Stimulated activated CD4-positive, alpha-beta T cell treated with anti-CD3 and anti-CD28 coated beads, Interleukin-15, amount 100 ng/mL, for 48 hours (primary cell): ENCODE results near the gene ERC2.

Experiments used
- DNase-seq, 2 donors: peaks; one replicate each; pipeline ENCODE4 v3.0.0-alpha.2; 2020; ENCODE audit warnings: low read depth in 2 of 2

ERC2 gene

DNA sequence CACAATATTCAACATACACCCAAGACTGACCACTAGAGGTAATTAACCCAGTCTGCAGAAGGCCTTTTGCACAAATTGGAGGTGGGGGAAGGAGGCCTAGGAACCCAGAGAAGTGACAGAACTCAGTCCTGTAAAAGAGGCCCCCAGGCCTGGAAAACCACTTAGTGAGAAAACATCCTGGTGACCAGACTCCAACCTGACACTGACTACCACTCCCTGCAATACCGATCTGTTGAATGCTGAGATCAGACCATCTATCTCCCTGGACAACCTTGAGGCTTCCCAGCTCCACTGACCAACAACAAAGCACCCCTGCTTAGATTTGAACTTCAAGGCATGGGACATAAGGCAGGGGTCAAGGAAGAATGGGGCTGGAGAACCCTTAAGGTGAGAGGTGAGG, 719.2 kb downstream of the ERC2 start:
- DNase-seq = no peak

DNA sequence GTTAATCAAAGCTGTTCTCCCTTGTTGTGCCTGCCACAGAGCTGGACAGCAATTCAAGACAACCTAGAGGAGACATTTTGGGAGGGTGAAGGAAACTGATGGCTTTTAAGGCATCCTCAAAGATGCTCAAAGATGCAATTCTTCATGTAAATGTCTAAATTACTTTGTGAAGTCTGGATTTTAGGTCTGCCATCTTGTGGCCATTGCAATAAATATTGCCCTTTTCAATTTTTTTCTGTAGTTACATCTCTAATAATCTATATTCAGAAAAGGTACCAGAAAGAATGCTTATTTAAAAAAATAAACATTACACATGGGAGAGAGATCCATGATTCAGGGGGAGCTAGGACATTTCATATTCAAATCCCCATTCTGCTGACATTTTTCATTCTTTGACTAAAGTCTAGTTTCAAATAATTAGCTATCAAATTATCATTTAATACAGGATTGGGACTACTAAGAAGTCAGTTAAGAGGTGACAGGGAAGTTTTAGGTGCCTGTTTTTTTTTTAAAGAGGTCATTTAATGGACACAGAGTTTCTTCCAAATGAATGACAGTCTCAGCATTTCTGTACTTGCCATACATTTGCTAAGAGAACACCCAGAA, 721.4 kb downstream of the ERC2 start:
- DNase-seq = no peak

GRCh38 chr3:55742832-55743136, 725.5 kb downstream of the ERC2 start:
- DNase-seq = no peak

DNA sequence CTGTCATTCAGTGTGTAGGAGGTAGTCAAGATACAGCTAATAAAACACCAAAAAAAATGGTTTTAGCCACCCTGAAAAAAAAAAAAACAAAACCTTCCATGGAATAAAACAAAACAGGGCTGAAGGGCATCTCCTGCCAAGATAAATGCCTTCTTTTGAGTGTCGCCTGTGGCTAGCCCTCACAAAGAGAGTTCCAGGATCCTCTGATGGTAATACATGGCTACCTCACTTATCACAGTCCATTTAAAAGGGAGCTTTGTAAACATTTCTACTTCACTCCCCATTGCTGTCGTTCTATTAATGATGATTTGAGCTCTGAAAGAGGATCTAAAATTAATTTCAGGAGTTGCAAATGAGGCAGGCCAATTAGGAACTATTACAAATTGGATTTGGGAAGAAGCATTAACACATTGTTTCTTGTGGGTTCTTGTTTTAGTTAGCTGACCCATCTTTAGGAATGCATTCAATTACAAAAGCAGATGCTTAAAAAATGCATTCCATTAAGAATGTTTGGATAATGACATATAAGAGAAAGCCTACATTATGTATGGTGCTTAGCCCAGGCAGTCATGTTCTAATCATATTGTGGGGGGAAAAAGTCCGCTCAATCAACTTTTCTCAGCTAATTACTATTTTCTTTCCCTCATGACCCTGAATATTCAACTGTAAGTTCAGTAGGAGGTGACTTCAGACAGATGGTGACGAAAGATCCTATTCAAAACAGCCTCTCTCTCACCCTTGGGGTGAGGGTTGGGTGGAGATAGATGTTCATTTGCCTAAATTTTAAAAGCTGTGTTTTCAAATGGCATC, 726.0 kb downstream of the ERC2 start:
- DNase-seq = no peak

- DNase-seq = no peak
Observed at GRCh38 chr3:55737186-55737585, 731.1 kb downstream of the ERC2 start.

DNA sequence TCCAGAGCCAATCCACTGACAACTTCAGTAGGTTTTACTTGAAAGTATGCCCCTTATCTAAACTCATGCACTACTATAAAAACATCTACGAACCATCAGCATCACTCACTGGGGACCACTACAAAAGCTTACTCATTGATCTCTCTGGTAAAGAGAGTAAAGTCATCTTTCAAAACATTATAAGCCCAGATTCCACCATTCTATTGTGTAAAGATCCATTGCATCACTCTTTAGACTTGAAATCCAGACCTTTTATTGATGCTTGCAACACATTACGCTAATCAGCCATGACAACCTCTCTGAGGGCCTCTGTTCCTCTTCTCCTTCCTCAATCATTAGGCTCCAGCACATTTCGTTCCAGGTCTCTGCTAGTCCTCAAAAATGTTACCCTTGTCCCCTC, 732.3 kb downstream of the ERC2 start:
- DNase-seq = no peak

DNA sequence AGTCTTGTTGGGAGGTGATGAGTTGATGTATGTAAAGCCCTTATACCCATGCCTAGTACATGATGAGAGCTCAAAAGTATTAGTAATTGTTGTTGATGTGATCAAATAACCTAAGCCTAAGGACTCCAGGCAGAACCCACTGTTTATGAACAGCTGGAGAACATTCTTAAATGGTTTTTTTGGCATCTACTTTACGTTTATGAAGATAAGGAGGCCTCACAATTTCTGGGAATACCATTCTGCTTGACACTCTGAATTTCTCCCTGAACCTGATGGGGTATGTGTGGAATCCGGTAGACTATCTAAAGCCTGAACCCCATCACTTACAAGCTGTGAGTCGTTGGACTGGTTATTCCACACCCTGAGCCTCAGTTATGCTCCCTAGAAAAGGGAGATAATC, 736.5 kb downstream of the ERC2 start:
- DNase-seq = no peak

DNA sequence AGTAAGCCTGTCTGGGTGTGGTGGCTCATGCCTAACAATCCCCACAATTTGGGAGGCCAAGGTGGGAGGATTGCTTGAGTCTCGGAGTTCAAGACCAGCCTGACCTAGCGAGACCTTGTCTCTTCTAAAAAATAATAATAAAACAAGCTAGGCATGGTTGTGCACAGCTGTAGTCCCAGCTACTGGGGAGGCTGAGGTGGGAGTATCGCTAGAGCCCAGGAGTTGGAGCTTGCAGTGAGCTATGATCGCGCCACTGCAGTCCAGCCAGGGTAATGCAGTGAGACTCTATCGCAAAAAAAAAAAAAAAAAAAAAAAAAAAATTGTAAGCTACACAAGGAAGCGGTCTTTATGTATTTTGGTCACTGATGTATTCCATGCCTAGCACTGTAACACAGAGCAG, 738.7 kb downstream of the ERC2 start:
- DNase-seq = no peak

DNA sequence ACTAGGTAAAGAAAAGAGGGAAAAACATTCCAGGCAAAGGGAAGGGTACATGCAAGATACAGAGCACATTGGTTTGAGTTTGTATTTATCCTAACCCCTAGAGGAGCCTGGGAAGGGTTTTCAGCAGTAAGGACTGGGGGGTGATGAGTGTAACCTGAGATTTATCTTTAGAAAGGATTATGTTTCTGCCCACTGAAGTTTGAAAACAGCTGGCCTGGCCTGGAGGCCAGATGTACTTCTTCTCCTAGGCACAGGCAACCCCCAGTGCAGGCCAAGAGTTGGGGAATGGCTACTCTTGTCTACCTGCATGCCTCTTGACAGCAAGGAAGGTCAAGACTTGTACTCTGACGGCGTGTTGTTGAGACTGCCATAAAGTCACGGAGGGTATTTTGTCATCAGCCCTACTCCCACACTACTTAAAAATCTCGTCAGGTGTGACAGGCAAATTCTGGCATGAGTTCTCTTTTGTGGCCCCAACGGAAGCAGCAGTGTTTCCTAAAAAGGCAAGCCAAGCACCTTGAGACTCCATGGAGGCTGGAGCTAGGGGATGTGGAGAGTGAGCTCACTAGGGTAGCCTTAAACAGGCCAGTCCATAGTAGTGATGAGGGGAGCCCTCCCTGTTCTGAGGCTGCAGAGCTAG, 739.7 kb downstream of the ERC2 start:
- no peak for DNase-seq

- no peak for DNase-seq
Observed at GRCh38 chr3:55726501-55726775, 741.8 kb downstream of the ERC2 start.

- DNase-seq = no peak
Observed at GRCh38 chr3:55725681-55726500, 742.4 kb downstream of the ERC2 start.

DNA sequence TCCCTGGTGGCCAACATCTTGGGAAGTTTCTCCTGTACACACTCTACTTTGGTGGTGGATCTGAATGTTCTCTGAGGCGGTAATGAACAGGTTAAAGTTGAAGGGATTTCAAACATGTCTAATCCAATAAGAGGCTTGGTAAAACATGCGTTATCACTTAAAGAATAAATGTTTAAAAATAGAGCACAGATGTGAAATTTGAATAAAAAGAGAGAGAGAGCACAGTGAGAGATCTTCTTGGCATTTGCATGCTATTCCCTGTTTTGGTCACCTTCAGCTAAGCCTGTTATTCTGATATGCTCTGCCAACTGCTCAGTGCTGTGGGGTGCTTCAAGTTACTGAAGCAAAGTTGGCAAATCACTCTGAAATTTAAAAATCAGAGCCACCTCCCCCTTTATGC, 743.4 kb downstream of the ERC2 start:
- no peak for DNase-seq

- no peak for DNase-seq
Observed at GRCh38 chr3:55724407-55724784, 743.9 kb downstream of the ERC2 start.

DNA sequence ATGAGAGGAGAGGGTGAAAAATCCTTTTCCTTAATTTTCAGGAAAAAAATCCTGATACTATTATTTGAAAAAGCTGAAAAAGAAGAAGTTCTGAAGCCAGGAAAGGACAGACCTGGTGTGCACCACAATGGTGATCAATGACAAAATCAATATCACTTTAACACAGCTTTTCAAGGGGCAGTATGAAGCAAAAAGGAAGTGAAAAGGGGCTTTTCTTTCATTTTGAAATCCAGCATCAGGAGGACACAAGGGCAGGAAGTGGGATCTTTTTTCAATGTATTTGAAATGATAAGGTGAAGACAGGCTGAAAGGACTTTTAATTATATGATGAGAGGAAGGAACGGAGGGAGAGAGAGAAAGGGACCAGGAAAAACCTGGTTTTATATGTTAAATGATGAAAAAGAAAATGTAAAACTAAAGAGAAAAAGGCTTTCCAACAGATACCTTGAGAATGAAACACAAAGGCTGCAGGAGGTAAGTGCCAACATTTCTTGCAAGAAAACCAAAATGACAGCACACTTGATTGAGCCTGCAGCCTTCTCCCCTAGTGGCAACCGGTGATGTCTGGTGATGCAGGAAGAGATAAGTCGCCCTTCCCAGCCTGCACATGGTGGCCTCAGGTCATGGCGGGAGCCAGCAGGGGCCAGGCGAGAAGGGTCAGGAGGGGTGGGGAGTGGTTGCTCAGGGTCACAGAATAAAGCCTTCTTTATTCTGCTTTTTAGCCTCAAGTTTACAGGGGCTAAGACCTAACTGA, 744.4 kb downstream of the ERC2 start:
- DNase-seq = no peak

DNA sequence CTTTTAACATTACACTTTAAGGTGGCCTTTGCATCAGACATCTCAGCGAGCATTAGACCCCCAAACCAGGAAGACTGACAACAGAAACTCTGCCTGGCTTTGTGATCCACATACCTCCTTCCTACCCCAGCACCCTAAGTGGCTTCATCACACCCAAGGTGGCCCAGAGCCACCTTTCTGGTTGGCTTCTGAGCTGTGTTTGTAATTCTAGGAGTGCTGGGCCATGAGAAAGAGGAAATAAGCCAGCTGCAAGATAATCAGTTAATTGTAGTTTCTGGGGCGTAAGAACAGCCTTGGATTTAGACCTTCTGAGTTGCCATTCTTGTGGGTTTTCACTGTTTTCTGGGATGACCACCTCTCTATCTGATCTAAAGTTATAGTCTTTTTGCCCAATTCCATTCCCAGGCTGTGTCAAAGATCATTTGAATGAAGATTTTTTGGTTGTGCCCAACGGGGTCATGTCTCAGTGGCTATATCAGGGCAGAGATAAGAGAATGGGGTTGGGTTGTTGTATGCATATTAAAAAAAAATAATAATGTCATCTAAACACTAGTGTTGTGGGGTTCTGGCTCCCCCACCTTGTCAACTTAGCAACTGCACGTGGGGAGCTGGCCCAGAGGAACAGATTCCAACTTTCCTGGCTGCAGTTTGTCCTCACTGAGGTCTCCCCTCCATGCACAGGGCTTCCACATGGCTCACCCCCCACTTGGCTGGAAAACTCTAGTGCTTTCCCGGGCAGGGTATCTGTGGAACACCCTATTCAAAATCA, 746.4 kb downstream of the ERC2 start:
- no peak for DNase-seq

DNA sequence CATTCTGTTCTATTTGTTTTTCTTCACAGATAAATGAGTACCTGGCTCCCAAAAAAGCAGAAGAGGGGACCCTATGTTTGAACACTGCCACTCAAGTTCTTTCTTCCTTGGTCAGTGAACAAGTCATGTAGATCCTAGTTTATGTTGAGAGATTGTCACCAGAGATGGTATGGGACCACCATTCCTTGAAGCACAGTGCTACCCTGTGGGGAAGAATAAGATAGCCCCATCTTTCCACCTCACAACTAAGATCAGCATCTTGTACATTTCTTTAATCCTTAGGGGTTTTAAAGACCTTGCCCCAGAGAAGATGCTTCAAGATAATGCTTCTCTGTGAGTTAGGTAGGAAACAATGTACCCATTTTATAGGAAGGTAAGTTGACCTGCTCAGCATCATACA, 747.7 kb downstream of the ERC2 start:
- DNase-seq = no peak

DNA sequence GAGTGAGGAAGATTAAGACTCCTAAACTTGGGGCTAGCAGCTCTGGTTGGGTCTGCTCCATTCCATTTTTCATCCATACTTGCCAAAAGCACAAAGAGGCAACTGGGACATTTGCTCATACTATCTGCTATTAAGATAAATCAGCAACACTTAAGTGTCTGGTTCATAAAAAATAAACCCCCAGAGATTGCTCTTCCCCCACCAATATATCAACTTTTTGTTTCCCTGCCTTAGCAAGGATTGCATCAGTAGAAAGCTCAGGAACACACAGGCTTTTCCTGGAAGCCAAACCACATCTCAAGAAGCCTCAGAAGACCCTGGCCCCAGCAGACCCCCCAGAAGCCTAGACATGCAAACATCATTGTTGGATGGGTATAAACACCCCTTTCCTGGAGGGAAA, 748.8 kb downstream of the ERC2 start:
- DNase-seq = no peak

DNA sequence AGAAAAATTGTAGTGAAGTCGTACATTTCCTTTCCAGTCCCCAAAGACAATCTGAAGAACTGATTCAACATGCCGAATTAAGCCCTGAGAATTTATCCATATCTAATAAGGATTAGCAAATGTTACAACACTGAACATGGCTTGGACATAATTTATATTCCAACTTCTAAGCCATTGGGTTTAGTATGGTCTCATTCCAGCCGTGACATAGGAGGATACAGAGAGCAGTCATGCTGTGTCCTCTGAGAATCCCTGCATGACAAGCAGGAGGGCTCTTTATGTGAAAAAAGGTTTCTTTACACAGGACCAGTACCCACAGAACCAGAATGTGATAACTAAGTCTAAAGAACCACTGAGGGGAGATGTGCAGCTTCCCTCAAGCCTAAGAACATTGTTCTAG, 749.3 kb downstream of the ERC2 start:
- no peak for DNase-seq

DNA sequence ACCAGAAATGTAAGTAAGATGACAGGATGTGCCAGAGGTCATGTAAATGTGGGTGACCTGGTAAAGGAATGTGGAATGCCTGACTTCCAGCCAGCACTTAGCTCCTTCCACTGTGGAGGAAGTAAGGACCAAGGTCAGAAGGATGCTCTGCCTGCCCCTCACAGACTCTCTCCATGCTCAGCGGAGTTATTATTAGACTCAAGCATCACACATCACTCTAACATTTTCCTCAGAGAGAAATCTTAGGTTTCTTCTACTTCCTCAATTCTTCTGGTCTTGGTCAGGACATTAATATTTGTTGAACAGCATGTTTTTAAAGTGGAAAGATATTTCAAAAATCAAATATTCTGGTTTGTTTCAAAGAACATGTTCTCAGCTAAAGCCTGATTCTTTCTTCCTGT, 749.7 kb downstream of the ERC2 start:
- no peak for DNase-seq

GRCh38 chr3:55718074-55718473, 750.2 kb downstream of the ERC2 start:
- DNase-seq = no peak

GRCh38 chr3:55717481-55717880, 750.8 kb downstream of the ERC2 start:
- no peak for DNase-seq
